ENCODE results near the gene C17orf58.
A peak's percentile ranks its signal among the peaks of the same experiment; 100 is the strongest.
"Not testable (repeated sequence)": the region's sequence is repeated elsewhere in the genome, so short reads cannot be mapped to it uniquely, and the experiment has no call there.

The C17orf58 gene

DNA sequence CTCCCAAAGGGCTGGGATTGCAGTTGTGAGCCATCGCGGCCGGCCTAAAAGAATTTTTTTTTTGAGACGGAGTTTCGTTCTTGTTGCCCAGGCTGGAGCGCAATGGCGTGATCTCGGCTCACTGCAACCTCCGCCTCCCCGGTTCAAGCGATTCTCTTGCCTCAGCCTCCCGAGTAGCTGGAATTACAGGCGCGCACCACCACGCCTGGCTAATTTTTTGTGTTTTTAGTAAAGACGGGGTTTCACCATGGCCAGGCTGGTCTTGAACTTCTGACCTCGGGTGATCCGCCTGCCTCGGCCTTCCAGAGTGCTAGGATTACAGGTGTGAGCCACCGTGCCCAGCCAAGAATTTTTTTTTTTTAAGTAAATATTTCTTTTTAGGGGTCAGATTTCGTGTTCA lies 22.2 kb upstream of the C17orf58 start:
- not testable (repeated sequence) for H3K4me1 Mint-ChIP-seq (ENCODE audit: low read depth); H3K27me3 Mint-ChIP-seq (ENCODE audit: low read depth); H3K36me3 Mint-ChIP-seq (ENCODE audit: low read depth); H3K9me3 Mint-ChIP-seq; H3K27ac Mint-ChIP-seq; H3K4me3 Mint-ChIP-seq

- Mint-ChIP-seq H3K4me3 (no peak overlapping the region), H3K4me1 (ENCODE audit: low read depth) (peaks cover 9% of the 10 kb centered on the region)
Measured at GRCh38 chr17:68016838-68017237, 20.6 kb upstream of the C17orf58 start.

GRCh38 chr17:68015081-68015723 lies 18.9 kb upstream of the C17orf58 start:
- no peaks in the 10 kb centered on the region for H3K9me3 Mint-ChIP-seq
- no peak overlapping the region for H3K4me3 Mint-ChIP-seq
- H3K4me1 Mint-ChIP-seq (ENCODE audit: low read depth) = peaks cover 10% of the 10 kb centered on the region
- no peaks in the 10 kb centered on the region for H3K36me3 Mint-ChIP-seq (ENCODE audit: low read depth)
- H3K27me3 Mint-ChIP-seq (ENCODE audit: low read depth) = peaks cover 3% of the 10 kb centered on the region
- no peak overlapping the region for H3K27ac Mint-ChIP-seq

More at GRCh38 chr17:68016838-68017237, 20.6 kb upstream of the C17orf58 start:
- H3K9me3 Mint-ChIP-seq = no peaks in the 10 kb centered on the region
- peaks cover 3% of the 10 kb centered on the region for H3K27me3 Mint-ChIP-seq (ENCODE audit: low read depth)
- H3K27ac Mint-ChIP-seq = no peak overlapping the region
- no peaks in the 10 kb centered on the region for H3K36me3 Mint-ChIP-seq (ENCODE audit: low read depth)

DNA sequence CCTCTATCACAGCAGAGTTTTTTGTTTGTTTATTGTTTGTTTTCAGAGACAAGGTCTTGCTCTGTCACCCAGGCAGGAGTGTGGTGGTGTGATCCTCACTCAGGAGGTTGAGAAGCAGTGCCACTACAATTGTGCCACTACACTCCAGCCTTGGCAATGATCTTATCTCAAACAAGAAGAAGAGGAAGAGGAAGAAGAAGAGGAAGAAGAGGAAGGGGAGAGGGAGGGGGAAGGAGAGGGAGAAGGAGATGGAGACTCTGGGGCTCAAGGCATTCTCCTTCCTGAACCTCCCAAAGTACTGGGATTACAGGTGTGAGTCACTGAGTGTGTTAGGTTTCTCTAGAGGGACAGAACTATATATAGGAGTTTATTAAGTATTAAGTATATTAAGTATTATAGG lies 17.1 kb upstream of the C17orf58 start:
- H3K36me3 Mint-ChIP-seq (ENCODE audit: low read depth) = no peaks in the 10 kb centered on the region
- peaks cover 5% of the 10 kb centered on the region for H3K4me1 Mint-ChIP-seq (ENCODE audit: low read depth)
- no peak overlapping the region for H3K27ac Mint-ChIP-seq
- H3K27me3 Mint-ChIP-seq (ENCODE audit: low read depth) = peaks cover 4% of the 10 kb centered on the region
- no peak overlapping the region for H3K4me3 Mint-ChIP-seq
- H3K9me3 Mint-ChIP-seq = no peaks in the 10 kb centered on the region

- Mint-ChIP-seq H3K4me3 (peak overlapping the region; percentile 55), H3K4me1 (ENCODE audit: low read depth) (peaks cover 5% of the 10 kb centered on the region), H3K27me3 (ENCODE audit: low read depth) (peaks cover 4% of the 10 kb centered on the region), H3K9me3 (no peaks in the 10 kb centered on the region), H3K27ac (no peak overlapping the region), H3K36me3 (ENCODE audit: low read depth) (no peaks in the 10 kb centered on the region)
Measured at GRCh38 chr17:68011199-68011665, 15.0 kb upstream of the C17orf58 start.

DNA sequence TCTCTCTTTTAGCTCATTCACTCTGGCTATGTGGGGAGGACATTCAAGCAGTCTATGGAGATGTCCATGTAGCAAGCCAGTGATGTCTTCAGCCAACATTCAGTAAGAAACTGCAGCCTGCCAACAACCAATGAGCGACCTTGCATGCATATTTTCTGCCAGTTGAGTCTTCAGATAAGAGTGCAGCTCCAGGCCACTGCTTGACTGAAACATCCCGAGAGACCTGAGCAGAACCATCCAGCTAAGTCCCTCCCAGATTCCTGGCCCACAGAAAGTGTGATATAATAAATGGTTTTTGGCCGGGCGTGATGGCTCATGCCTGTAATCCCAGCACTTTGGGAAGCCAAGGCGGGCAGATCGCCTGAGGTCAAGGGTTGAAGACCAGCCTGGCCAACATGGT lies 10.5 kb upstream of the C17orf58 start:
- Mint-ChIP-seq H3K9me3 (no peaks in the 10 kb centered on the region), H3K4me3 (no peak overlapping the region), H3K27me3 (ENCODE audit: low read depth) (peaks cover 4% of the 10 kb centered on the region), H3K27ac (no peak overlapping the region), H3K4me1 (ENCODE audit: low read depth) (peaks cover 5% of the 10 kb centered on the region), H3K36me3 (ENCODE audit: low read depth) (no peaks in the 10 kb centered on the region)

GRCh38 chr17:68004201-68004600 lies 7.9 kb upstream of the C17orf58 start:
- H3K36me3 Mint-ChIP-seq (ENCODE audit: low read depth) = no peaks in the 10 kb centered on the region
- peaks cover 4% of the 10 kb centered on the region for H3K27me3 Mint-ChIP-seq (ENCODE audit: low read depth)
- H3K4me3 Mint-ChIP-seq = no peak overlapping the region
- H3K4me1 Mint-ChIP-seq (ENCODE audit: low read depth) = no peaks in the 10 kb centered on the region
- no peak overlapping the region for H3K27ac Mint-ChIP-seq
- no peaks in the 10 kb centered on the region for H3K9me3 Mint-ChIP-seq

DNA sequence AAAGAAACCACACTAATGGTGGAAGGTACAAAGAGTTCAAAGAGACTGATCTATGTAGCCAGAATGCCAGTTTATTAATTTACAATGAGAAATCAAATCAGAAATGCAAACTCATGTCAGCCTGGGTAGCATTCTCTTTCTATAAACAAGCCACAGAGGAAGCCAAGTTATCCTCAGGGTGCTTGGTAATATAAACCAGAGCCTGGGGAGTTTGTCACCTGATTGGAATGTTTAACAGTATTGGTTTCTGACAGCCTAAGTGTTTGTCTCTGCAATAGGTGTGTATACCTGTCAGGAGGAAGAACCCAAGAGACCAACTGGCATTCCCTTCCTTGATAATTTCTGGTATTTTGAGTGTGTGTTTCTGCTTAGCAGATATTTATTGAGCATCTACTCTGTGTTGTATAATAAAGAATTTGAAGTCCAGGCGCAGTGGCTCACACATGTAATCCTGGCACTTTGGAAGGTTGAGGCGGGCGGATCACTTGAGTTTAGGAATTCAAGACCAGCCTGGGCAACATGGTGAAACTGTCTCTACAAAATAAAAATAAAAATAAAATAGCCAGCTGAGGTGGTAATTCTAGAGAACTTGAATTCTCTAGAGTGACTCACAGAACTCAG lies 3.1 kb upstream of the C17orf58 start:
- H3K4me3 Mint-ChIP-seq = no peak overlapping the region
- no peak overlapping the region for H3K27ac Mint-ChIP-seq
- H3K4me1 Mint-ChIP-seq (ENCODE audit: low read depth) = peaks cover 21% of the 10 kb centered on the region
- peaks cover 5% of the 10 kb centered on the region for H3K36me3 Mint-ChIP-seq (ENCODE audit: low read depth)
- no peaks in the 10 kb centered on the region for H3K9me3 Mint-ChIP-seq
- H3K27me3 Mint-ChIP-seq (ENCODE audit: low read depth) = peaks cover 39% of the 10 kb centered on the region

- Mint-ChIP-seq H3K27ac (no peak overlapping the region), H3K4me1 (ENCODE audit: low read depth) (peaks cover 23% of the 10 kb centered on the region), H3K27me3 (ENCODE audit: low read depth) (peaks cover 39% of the 10 kb centered on the region), H3K36me3 (ENCODE audit: low read depth) (peaks cover 5% of the 10 kb centered on the region), H3K9me3 (no peaks in the 10 kb centered on the region), H3K4me3 (no peak overlapping the region)
Measured at GRCh38 chr17:67998466-67998865, 2.2 kb upstream of the C17orf58 start.

DNA sequence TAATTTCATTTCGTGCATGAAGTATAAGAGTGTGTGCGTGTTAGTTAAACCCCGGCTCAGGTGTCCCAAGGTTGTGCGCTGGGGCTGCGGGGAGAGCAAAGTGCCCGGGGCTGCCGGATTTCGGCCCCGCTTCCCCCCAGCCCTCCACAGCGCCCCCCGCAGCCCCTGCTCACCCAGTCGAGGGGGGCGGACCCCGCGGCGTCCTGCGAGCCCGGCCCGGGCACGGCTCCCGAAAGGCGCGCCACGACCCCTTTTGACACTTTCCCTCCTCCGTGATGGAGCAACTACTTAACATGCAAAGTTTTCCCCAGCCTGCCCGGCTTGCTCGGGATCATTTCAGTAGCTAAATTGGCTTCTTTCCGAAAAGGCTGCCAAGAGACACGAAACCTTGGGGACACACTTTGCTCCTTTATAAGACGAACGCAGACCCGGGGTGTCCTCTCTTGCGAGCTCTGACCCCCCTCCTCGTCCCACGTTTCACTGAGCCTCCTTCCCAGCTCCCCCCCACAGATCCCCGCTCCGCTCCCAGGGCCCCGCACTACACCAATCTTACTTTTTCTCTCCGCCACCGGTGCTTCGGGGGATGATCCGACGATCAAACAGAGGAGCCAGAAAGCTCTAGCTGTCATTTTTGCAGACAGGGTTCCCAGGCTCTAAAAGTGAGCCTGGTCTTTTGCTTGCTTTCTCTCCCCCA lies 552 bp downstream of the C17orf58 start:
- no peaks in the 10 kb centered on the region for H3K9me3 Mint-ChIP-seq
- H3K4me1 Mint-ChIP-seq (ENCODE audit: low read depth) = peaks cover 27% of the 10 kb centered on the region
- H3K36me3 Mint-ChIP-seq (ENCODE audit: low read depth) = peaks cover 5% of the 10 kb centered on the region
- peaks cover 39% of the 10 kb centered on the region for H3K27me3 Mint-ChIP-seq (ENCODE audit: low read depth)
- peak overlapping the region; percentile 71 for H3K27ac Mint-ChIP-seq
- peak overlapping the region; percentile 86 for H3K4me3 Mint-ChIP-seq

DNA sequence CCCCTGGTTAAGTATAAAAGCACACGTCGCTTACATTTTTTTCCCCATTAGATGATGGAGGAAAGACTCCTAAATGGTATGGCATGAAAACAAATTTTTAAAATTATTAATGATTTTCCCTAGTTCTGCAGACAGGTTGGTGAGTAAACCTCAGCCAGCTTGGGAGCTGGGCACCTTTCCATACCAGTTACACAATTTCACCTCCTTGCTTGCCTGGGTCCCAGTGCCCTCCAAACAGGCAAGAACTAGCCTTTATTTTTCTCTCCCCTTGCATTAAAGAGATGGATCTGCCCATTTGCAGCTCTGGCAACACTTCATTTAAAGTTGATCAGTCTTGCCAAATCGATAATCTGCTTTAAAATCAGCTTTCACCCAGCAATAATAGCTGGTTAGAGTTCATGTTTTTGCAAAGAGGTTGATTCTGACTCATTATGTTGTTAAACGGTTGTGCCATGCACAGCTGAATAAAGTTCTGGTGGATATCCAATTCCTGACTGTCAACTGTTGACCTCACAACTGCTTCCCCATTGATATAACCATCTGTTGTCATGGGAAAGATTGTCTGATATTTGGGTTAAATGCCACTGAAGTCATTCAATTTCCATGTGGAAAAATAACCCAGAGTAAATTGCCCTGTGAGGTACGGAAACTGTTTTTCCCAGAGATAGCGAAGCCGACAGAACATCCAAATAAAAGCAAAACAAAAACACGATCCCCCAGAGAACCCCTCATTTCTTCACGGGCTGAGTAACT lies 1.3 kb downstream of the C17orf58 start:
- peaks cover 39% of the 10 kb centered on the region for H3K27me3 Mint-ChIP-seq (ENCODE audit: low read depth)
- no peaks in the 10 kb centered on the region for H3K9me3 Mint-ChIP-seq
- H3K4me3 Mint-ChIP-seq = peak overlapping the region; percentile 86
- peak overlapping the region; percentile 83 for H3K27ac Mint-ChIP-seq
- peaks cover 27% of the 10 kb centered on the region for H3K4me1 Mint-ChIP-seq (ENCODE audit: low read depth)
- peaks cover 5% of the 10 kb centered on the region for H3K36me3 Mint-ChIP-seq (ENCODE audit: low read depth)

DNA sequence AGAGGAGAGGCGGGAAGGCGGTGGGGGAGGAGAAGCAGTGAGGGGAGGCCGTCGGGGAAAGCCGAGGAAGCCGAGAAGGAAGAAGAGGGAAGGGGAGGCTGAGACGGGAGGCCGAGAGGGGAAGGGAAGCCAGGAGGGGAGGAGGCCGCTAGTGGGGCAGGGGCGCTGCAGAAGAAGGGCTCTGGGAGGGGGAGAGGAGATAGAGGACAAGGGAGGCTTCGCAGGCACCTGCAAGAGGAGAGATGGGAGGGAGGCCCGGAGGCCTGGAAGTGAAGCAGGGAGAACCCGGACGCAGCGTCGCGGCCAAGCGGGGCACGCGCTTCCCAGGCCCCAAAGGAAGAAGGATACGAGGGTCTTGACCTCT lies 2.3 kb downstream of the C17orf58 start:
- H3K27ac Mint-ChIP-seq = peak overlapping the region; percentile 83
- H3K9me3 Mint-ChIP-seq = no peaks in the 10 kb centered on the region
- peaks cover 27% of the 10 kb centered on the region for H3K4me1 Mint-ChIP-seq (ENCODE audit: low read depth)
- peaks cover 5% of the 10 kb centered on the region for H3K36me3 Mint-ChIP-seq (ENCODE audit: low read depth)
- H3K4me3 Mint-ChIP-seq = peak overlapping the region; percentile 86
- H3K27me3 Mint-ChIP-seq (ENCODE audit: low read depth) = peaks cover 38% of the 10 kb centered on the region

DNA sequence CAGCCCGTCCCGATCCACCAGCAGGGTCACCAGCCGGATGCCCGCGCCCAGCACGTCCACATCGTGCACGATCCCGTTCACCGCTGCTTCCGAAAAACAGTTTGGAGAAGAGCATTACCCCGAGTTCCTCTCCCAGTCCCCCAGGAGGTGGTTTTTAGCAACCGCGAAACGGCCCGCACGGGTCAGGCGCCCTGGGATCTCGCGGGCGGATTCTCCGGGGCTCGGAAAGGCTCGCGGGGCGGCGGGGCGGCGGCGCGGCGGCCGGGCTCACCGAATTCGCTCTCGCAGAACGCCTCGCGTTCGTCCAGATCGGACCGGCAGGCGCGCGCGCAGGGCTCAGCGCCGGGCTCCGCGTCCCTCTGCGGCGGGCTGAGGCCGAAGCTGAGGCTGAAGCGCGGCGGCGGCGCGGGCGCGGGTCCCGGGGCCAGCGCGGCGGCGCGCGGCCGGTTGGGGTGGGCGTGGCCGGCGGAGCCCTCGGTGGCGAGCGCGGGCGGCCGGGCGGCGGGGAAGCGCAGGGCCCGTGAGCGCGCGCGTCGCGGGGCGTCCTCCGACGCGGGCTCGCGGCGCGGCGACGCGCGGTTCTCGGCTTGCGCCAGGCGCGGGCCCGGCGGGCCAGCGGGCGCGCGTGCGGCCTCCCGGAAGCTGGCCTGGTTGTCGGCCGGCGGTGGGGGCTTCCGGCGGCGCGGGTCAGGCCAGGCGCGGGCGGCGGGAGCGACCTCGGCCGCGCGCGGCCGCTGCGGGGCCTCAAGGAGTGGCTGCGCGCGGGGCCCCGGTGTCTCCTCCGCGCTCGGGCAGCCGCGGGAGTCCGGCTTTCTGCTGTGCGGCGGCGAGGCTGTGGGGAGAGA lies 2.9 kb downstream of the C17orf58 start:
- peaks cover 32% of the 10 kb centered on the region for H3K27me3 Mint-ChIP-seq (ENCODE audit: low read depth)
- no peaks in the 10 kb centered on the region for H3K9me3 Mint-ChIP-seq
- peaks cover 5% of the 10 kb centered on the region for H3K36me3 Mint-ChIP-seq (ENCODE audit: low read depth)
- peak overlapping the region; percentile 86 for H3K27ac Mint-ChIP-seq
- peak overlapping the region; percentile 86 for H3K4me3 Mint-ChIP-seq
- peaks cover 24% of the 10 kb centered on the region for H3K4me1 Mint-ChIP-seq (ENCODE audit: low read depth)
